Esophagus muscularis mucosa (tissue), 4 donors: Measurements from ENCODE around the gene OR5B17. TPM values are rescaled to one million over a fixed set of nuclear protein-coding genes. Genes with fewer than 3 reads are reported as not detected.

Experiments used
- DNase-seq: peaks from one replicate; pipeline ENCODE4 v3.0.0-alpha.2; 2017; ENCODE audit errors: extremely low spot score
- H3K27ac ChIP-seq, 4 donors: fragments of 200-600 bp; sonication (generic); replicated peaks in 1 of 4; 1 replicate in 3 of 4; 2 replicates in 1 of 4; pipeline ENCODE4 v1.5.1; 2016 to 2019; ENCODE audit warnings: mild to moderate bottlenecking in 1 of 4
- H3K27me3 ChIP-seq, 4 donors: fragments of 200-600 bp; sonication (generic); one replicate each; pipeline versions ENCODE4 v1.5.1 to v1.6.0; 2016 to 2019
- H3K36me3 ChIP-seq, 4 donors: fragments of 200-600 bp; sonication (generic); one replicate each; pipeline ENCODE4 v1.5.1; 2016 to 2019
- H3K4me1 ChIP-seq, 4 donors: fragments of 200-600 bp; sonication (generic); one replicate each; pipeline ENCODE4 v1.5.1; 2016 to 2019
- H3K4me3 ChIP-seq, 4 donors: fragments of 200-600 bp; sonication (generic); 1 replicate in 2 of 4; 2 replicates in 2 of 4; pipeline ENCODE4 v1.5.1; 2016 to 2019; ENCODE audit warnings: mild to moderate bottlenecking in 4 of 4, moderate library complexity in 1 of 4
- H3K9me3 ChIP-seq, 4 donors: fragments of 200-600 bp; sonication (generic); 1 replicate in 3 of 4; 2 replicates in 1 of 4; pipeline ENCODE4 v1.5.1; 2016 to 2019
- CTCF ChIP-seq, 3 experiments: fragments of 200-600 bp in 2 of 3; fragments of 450-650 bp in 1 of 3; sonication (generic) in 2 of 3; IDR thresholded peaks; one replicate each; pipeline ENCODE4 v1.5.1; 2017 to 2019; ENCODE audit warnings: antibody characterized with exemption in 3 of 3, mild to moderate bottlenecking in 2 of 3, moderate library complexity in 1 of 3
- EP300 ChIP-seq: sonication (generic); formaldehyde crosslinking; IDR thresholded peaks from one replicate; pipeline ENCODE4 v1.6.1; 2017; ENCODE audit warnings: antibody characterized with exemption
- POLR2A ChIP-seq: fragments of 450-650 bp; IDR thresholded peaks from one replicate; pipeline ENCODE4 v1.6.1; 2017; ENCODE audit warnings: antibody characterized with exemption, moderate library complexity, mild to moderate bottlenecking, low read depth
- POLR2AphosphoS5 ChIP-seq, 2 donors: sonication (generic); formaldehyde crosslinking; IDR thresholded peaks; one replicate each; pipeline ENCODE4 v1.6.1; 2017; ENCODE audit warnings: antibody characterized with exemption in 2 of 2
- WGBS: methylation state at CpG from one replicate; pipeline ENCODE4 v1.1.5; 2018; 5-methylcytosine and 5-hydroxymethylcytosine counted together
- intact Hi-C: fragments of 100-400 bp; cut with DNase I; formaldehyde crosslinking; loops from one replicate; pipeline ENCODE4 v1.15.1; 2023
- total RNA-seq, 4 donors: library from RNA; depleted of rRNA; stranded (reverse); fragments of >200 nt; gene quantifications; one replicate each; pipeline versions ENCODE4 v1.1.0 to v1.2.1, GENCODE V29; 2016

The OR5B17 gene
- total RNA-seq, 4 donors from 2014 or later: not detected

- Histone ChIP-seq H3K9me3 (peaks cover 0 to 15% (median 0%) of the 10 kb centered on the region in 4 donors), H3K4me3 (no peak overlapping the region), H3K4me1 (no peaks in the 10 kb centered on the region), H3K27ac (no peak overlapping the region), H3K36me3 (no peaks in the 10 kb centered on the region), H3K27me3 (no peaks in the 10 kb centered on the region)
- DNase-seq: no peak
- TF ChIP-seq POLR2AphosphoS5 (IDR thresholded peaks at IDR 0.05) (no peak), CTCF (IDR thresholded peaks at IDR 0.05) (no peak), POLR2A (no peak), EP300 (no peak)
- WGBS: 43% methylated on average over 1 of the region's 1 CpG
- intact Hi-C loops: no loop called here
These were observed 33.9 kb upstream of the OR5B17 start for GRCh38 chr11:58392746-58393145.

- Histone ChIP-seq H3K9me3 (peaks cover 0 to 15% (median 0%) of the 10 kb centered on the region in 4 donors), H3K27me3 (no peaks in the 10 kb centered on the region), H3K4me3 (no peak overlapping the region), H3K4me1 (no peaks in the 10 kb centered on the region), H3K27ac (no peak overlapping the region), H3K36me3 (no peaks in the 10 kb centered on the region)
- DNase-seq: no peak
- intact Hi-C loops: no loop called here
- TF ChIP-seq CTCF (IDR thresholded peaks at IDR 0.05): no peak
- TF ChIP-seq POLR2AphosphoS5 (IDR thresholded peaks at IDR 0.05): no peak
- no peak for TF ChIP-seq EP300
- 93% methylated on average over 1 of the region's 1 CpG for WGBS
These were observed 33.0 kb upstream of the OR5B17 start for GRCh38 chr11:58391879-58392278.

GRCh38 chr11:58390551-58391063 is 31.7 kb upstream of the OR5B17 start:
- H3K4me1 ChIP-seq: no peaks in the 10 kb centered on the region
- no peak for TF ChIP-seq POLR2A
- TF ChIP-seq EP300: no peak
- TF ChIP-seq POLR2AphosphoS5 (IDR thresholded peaks at IDR 0.05): no peak
- TF ChIP-seq CTCF (IDR thresholded peaks at IDR 0.05): no peak
- peaks cover 0 to 8% (median 0%) of the 10 kb centered on the region in 4 donors for H3K9me3 ChIP-seq
- DNase-seq: no peak
- intact Hi-C loops: no loop called here
- no peak overlapping the region for H3K4me3 ChIP-seq
- H3K27me3 ChIP-seq: no peaks in the 10 kb centered on the region
- WGBS: 71% methylated on average over 8 of the region's 18 CpGs
- H3K27ac ChIP-seq: no peak overlapping the region
- no peaks in the 10 kb centered on the region for H3K36me3 ChIP-seq

GRCh38 chr11:58354727-58355126 is 4.1 kb downstream of the OR5B17 start:
- Histone ChIP-seq H3K4me1 (no peaks in the 10 kb centered on the region), H3K36me3 (no peaks in the 10 kb centered on the region), H3K27ac (no peak overlapping the region), H3K27me3 (no peaks in the 10 kb centered on the region), H3K4me3 (no peak overlapping the region), H3K9me3 (no peaks in the 10 kb centered on the region)
- intact Hi-C loops: no loop called here
- no peak for DNase-seq
- TF ChIP-seq POLR2A: no peak
- no peak for TF ChIP-seq EP300
- TF ChIP-seq POLR2AphosphoS5 (IDR thresholded peaks at IDR 0.05): no peak
- no peak for TF ChIP-seq CTCF (IDR thresholded peaks at IDR 0.05)
- 79% methylated on average over 3 of the region's 3 CpGs for WGBS

GRCh38 chr11:58345204-58345603 is 13.7 kb downstream of the OR5B17 start:
- TF ChIP-seq POLR2A (no peak), CTCF (IDR thresholded peaks at IDR 0.05) (no peak), POLR2AphosphoS5 (IDR thresholded peaks at IDR 0.05) (no peak), EP300 (no peak)
- H3K36me3 ChIP-seq: no peaks in the 10 kb centered on the region
- no peak for DNase-seq
- H3K27me3 ChIP-seq: no peaks in the 10 kb centered on the region
- intact Hi-C loops: no loop called here
- WGBS: 38% methylated on average over 2 of the region's 2 CpGs
- H3K9me3 ChIP-seq: peaks cover 0 to 9% (median 0%) of the 10 kb centered on the region in 4 donors
- H3K4me1 ChIP-seq: no peaks in the 10 kb centered on the region
- H3K27ac ChIP-seq: no peak overlapping the region
- H3K4me3 ChIP-seq: no peak overlapping the region
